ENCODE measurements around the gene WDR13.

The WDR13 gene

GRCh38 chrX:48574270-48575266 is 22.7 kb upstream of the WDR13 start, which contains the start of gene RBM3:
RBM3 (plus strand) TSS chrX:48574484; CDS start chrX:48575181, 697 bp downstream.
- H3K27ac ChIP-seq (ENCODE audit: low read depth, low read length), result peak within 1 kb of the TSS; percentile 97
- no peaks in the 10 kb centered on the region for H3K9me3 ChIP-seq (ENCODE audit: control insufficient read depth in 1 of 2, low read length in 2 of 2)
- no peaks in the 10 kb centered on the region for H3K27me3 ChIP-seq (ENCODE audit: control insufficient read depth in 1 of 2, insufficient read depth in 2 of 2, low read length in 2 of 2)
- peaks cover 28 to 42% of the 10 kb centered on the region in 2 donors for H3K36me3 ChIP-seq (ENCODE audit: control insufficient read depth in 1 of 2, insufficient read depth in 2 of 2, low read length in 2 of 2)
- H3K4me1 ChIP-seq (ENCODE audit: control insufficient read depth in 1 of 2, insufficient read depth in 2 of 2, low read length in 2 of 2), result peaks cover 11 to 12% of the 10 kb centered on the region in 2 donors
- peak within 1 kb of the TSS; percentile 86 to 94 for H3K9ac ChIP-seq (ENCODE audit: low read depth in 1 of 2, low read length in 2 of 2)
- H3K4me3 ChIP-seq (ENCODE audit: low read depth in 1 of 2, low read length in 2 of 2), result peak within 1 kb of the TSS; percentile 84 to 88

- H3K27ac ChIP-seq (ENCODE audit: low read depth, low read length), result no peak overlapping the region
- H3K4me1 ChIP-seq (ENCODE audit: control insufficient read depth in 1 of 2, insufficient read depth in 2 of 2, low read length in 2 of 2), result peaks cover 11 to 12% of the 10 kb centered on the region in 2 donors
- H3K36me3 ChIP-seq (ENCODE audit: control insufficient read depth in 1 of 2, insufficient read depth in 2 of 2, low read length in 2 of 2), result peaks cover 28 to 49% of the 10 kb centered on the region in 2 donors
- no peaks in the 10 kb centered on the region for H3K27me3 ChIP-seq (ENCODE audit: control insufficient read depth in 1 of 2, insufficient read depth in 2 of 2, low read length in 2 of 2)
- peak overlapping the region; percentile 86 to 94 for H3K9ac ChIP-seq (ENCODE audit: low read depth in 1 of 2, low read length in 2 of 2)
- no peaks in the 10 kb centered on the region for H3K9me3 ChIP-seq (ENCODE audit: control insufficient read depth in 1 of 2, low read length in 2 of 2)
- H3K4me3 ChIP-seq (ENCODE audit: low read depth in 1 of 2, low read length in 2 of 2), result peak overlapping the region; percentile 84 to 88
Observed at GRCh38 chrX:48575642-48576041, 21.6 kb upstream of the WDR13 start.

GRCh38 chrX:48576108-48576507 is 21.2 kb upstream of the WDR13 start:
- Histone ChIP-seq H3K27ac (ENCODE audit: low read depth, low read length) (no peak overlapping the region), H3K4me3 (ENCODE audit: low read depth in 1 of 2, low read length in 2 of 2) (peak overlapping the region; percentile 84 to 88), H3K9me3 (ENCODE audit: control insufficient read depth in 1 of 2, low read length in 2 of 2) (no peaks in the 10 kb centered on the region), H3K36me3 (ENCODE audit: control insufficient read depth in 1 of 2, insufficient read depth in 2 of 2, low read length in 2 of 2) (peaks cover 28 to 49% of the 10 kb centered on the region in 2 donors), H3K27me3 (ENCODE audit: control insufficient read depth in 1 of 2, insufficient read depth in 2 of 2, low read length in 2 of 2) (no peaks in the 10 kb centered on the region), H3K4me1 (ENCODE audit: control insufficient read depth in 1 of 2, insufficient read depth in 2 of 2, low read length in 2 of 2) (peaks cover 11 to 12% of the 10 kb centered on the region in 2 donors), H3K9ac (ENCODE audit: low read depth in 1 of 2, low read length in 2 of 2) (peak overlapping the region; percentile 86 to 94)

GRCh38 chrX:48578661-48579128 is 18.6 kb upstream of the WDR13 start:
- Histone ChIP-seq H3K36me3 (ENCODE audit: control insufficient read depth in 1 of 2, insufficient read depth in 2 of 2, low read length in 2 of 2) (peaks cover 28 to 49% of the 10 kb centered on the region in 2 donors), H3K4me1 (ENCODE audit: control insufficient read depth in 1 of 2, insufficient read depth in 2 of 2, low read length in 2 of 2) (peaks cover 11 to 12% of the 10 kb centered on the region in 2 donors), H3K9me3 (ENCODE audit: control insufficient read depth in 1 of 2, low read length in 2 of 2) (no peaks in the 10 kb centered on the region), H3K9ac (ENCODE audit: low read depth in 1 of 2, low read length in 2 of 2) (no peak overlapping the region), H3K27ac (ENCODE audit: low read depth, low read length) (no peak overlapping the region), H3K4me3 (ENCODE audit: low read depth in 1 of 2, low read length in 2 of 2) (no peak overlapping the region), H3K27me3 (ENCODE audit: control insufficient read depth in 1 of 2, insufficient read depth in 2 of 2, low read length in 2 of 2) (no peaks in the 10 kb centered on the region)

- H3K27me3 ChIP-seq (ENCODE audit: control insufficient read depth in 1 of 2, insufficient read depth in 2 of 2, low read length in 2 of 2), result no peaks in the 10 kb centered on the region
- peaks cover 28 to 49% of the 10 kb centered on the region in 2 donors for H3K36me3 ChIP-seq (ENCODE audit: control insufficient read depth in 1 of 2, insufficient read depth in 2 of 2, low read length in 2 of 2)
- H3K4me3 ChIP-seq (ENCODE audit: low read depth in 1 of 2, low read length in 2 of 2), result no peak overlapping the region
- no peak overlapping the region for H3K27ac ChIP-seq (ENCODE audit: low read depth, low read length)
- H3K9ac ChIP-seq (ENCODE audit: low read depth in 1 of 2, low read length in 2 of 2), result no peak overlapping the region
- no peaks in the 10 kb centered on the region for H3K9me3 ChIP-seq (ENCODE audit: control insufficient read depth in 1 of 2, low read length in 2 of 2)
- H3K4me1 ChIP-seq (ENCODE audit: control insufficient read depth in 1 of 2, insufficient read depth in 2 of 2, low read length in 2 of 2), result peaks cover 11 to 12% of the 10 kb centered on the region in 2 donors
Observed at GRCh38 chrX:48579259-48579658, 18.0 kb upstream of the WDR13 start.

GRCh38 chrX:48580662-48581061 is 16.6 kb upstream of the WDR13 start:
- Histone ChIP-seq H3K27ac (ENCODE audit: low read depth, low read length) (no peak overlapping the region), H3K27me3 (ENCODE audit: control insufficient read depth in 1 of 2, insufficient read depth in 2 of 2, low read length in 2 of 2) (no peaks in the 10 kb centered on the region), H3K4me1 (ENCODE audit: control insufficient read depth in 1 of 2, insufficient read depth in 2 of 2, low read length in 2 of 2) (peaks cover 7 to 8% of the 10 kb centered on the region in 2 donors), H3K4me3 (ENCODE audit: low read depth in 1 of 2, low read length in 2 of 2) (no peak overlapping the region), H3K9me3 (ENCODE audit: control insufficient read depth in 1 of 2, low read length in 2 of 2) (no peaks in the 10 kb centered on the region), H3K36me3 (ENCODE audit: control insufficient read depth in 1 of 2, insufficient read depth in 2 of 2, low read length in 2 of 2) (peaks cover 21 to 41% of the 10 kb centered on the region in 2 donors), H3K9ac (ENCODE audit: low read depth in 1 of 2, low read length in 2 of 2) (no peak overlapping the region)

GRCh38 chrX:48584698-48585097 is 12.6 kb upstream of the WDR13 start:
- Histone ChIP-seq H3K4me3 (ENCODE audit: low read depth in 1 of 2, low read length in 2 of 2) (no peak overlapping the region), H3K4me1 (ENCODE audit: control insufficient read depth in 1 of 2, insufficient read depth in 2 of 2, low read length in 2 of 2) (no peaks in the 10 kb centered on the region), H3K9ac (ENCODE audit: low read depth in 1 of 2, low read length in 2 of 2) (no peak overlapping the region), H3K9me3 (ENCODE audit: control insufficient read depth in 1 of 2, low read length in 2 of 2) (no peaks in the 10 kb centered on the region), H3K27ac (ENCODE audit: low read depth, low read length) (no peak overlapping the region), H3K27me3 (ENCODE audit: control insufficient read depth in 1 of 2, insufficient read depth in 2 of 2, low read length in 2 of 2) (no peaks in the 10 kb centered on the region), H3K36me3 (ENCODE audit: control insufficient read depth in 1 of 2, insufficient read depth in 2 of 2, low read length in 2 of 2) (peaks cover 0 to 5% of the 10 kb centered on the region in 2 donors)

- H3K4me3 ChIP-seq (ENCODE audit: low read depth in 1 of 2, low read length in 2 of 2), result peak overlapping the region in 1 of 2 donors; percentile 29
- H3K36me3 ChIP-seq (ENCODE audit: control insufficient read depth in 1 of 2, insufficient read depth in 2 of 2, low read length in 2 of 2), result no peaks in the 10 kb centered on the region
- no peak overlapping the region for H3K27ac ChIP-seq (ENCODE audit: low read depth, low read length)
- peaks cover 0 to 2% of the 10 kb centered on the region in 2 donors for H3K4me1 ChIP-seq (ENCODE audit: control insufficient read depth in 1 of 2, insufficient read depth in 2 of 2, low read length in 2 of 2)
- no peaks in the 10 kb centered on the region for H3K9me3 ChIP-seq (ENCODE audit: control insufficient read depth in 1 of 2, low read length in 2 of 2)
- peak overlapping the region in 1 of 2 donors; percentile 33 for H3K9ac ChIP-seq (ENCODE audit: low read depth in 1 of 2, low read length in 2 of 2)
- H3K27me3 ChIP-seq (ENCODE audit: control insufficient read depth in 1 of 2, insufficient read depth in 2 of 2, low read length in 2 of 2), result no peaks in the 10 kb centered on the region
Observed at GRCh38 chrX:48589482-48590162, 7.7 kb upstream of the WDR13 start.

GRCh38 chrX:48590203-48591103 is 6.8 kb upstream of the WDR13 start:
- Histone ChIP-seq H3K9me3 (ENCODE audit: control insufficient read depth in 1 of 2, low read length in 2 of 2) (no peaks in the 10 kb centered on the region), H3K36me3 (ENCODE audit: control insufficient read depth in 1 of 2, insufficient read depth in 2 of 2, low read length in 2 of 2) (no peaks in the 10 kb centered on the region), H3K27me3 (ENCODE audit: control insufficient read depth in 1 of 2, insufficient read depth in 2 of 2, low read length in 2 of 2) (no peaks in the 10 kb centered on the region), H3K9ac (ENCODE audit: low read depth in 1 of 2, low read length in 2 of 2) (peak overlapping the region in 1 of 2 donors; percentile 33), H3K4me3 (ENCODE audit: low read depth in 1 of 2, low read length in 2 of 2) (no peak overlapping the region), H3K4me1 (ENCODE audit: control insufficient read depth in 1 of 2, insufficient read depth in 2 of 2, low read length in 2 of 2) (peaks cover 0 to 2% of the 10 kb centered on the region in 2 donors), H3K27ac (ENCODE audit: low read depth, low read length) (no peak overlapping the region)
